Measurements from ENCODE around the gene PCSK5.
"Not testable (repeated sequence)": the region's sequence is repeated elsewhere in the genome, so short reads cannot be mapped to it uniquely, and the experiment has no call there.

Gene PCSK5

GRCh38 chr9:76302947-76303550 is 412.6 kb downstream of the PCSK5 start:
- peak; percentile 53 for DNase-seq (ENCODE audit: low read depth, low spot score)
- no peak overlapping the region for H3K4me3 ChIP-seq (ENCODE audit: low read length)

GRCh38 chr9:76307047-76307446 is 416.6 kb downstream of the PCSK5 start:
- H3K4me3 ChIP-seq (ENCODE audit: low read length): not testable (repeated sequence)

GRCh38 chr9:76310577-76310976 is 420.1 kb downstream of the PCSK5 start:
- DNase-seq (ENCODE audit: low read depth, low spot score): no peak
- no peak overlapping the region for H3K4me3 ChIP-seq (ENCODE audit: low read length)

More at GRCh38 chr9:76307047-76307446, 416.6 kb downstream of the PCSK5 start:
- DNase-seq (ENCODE audit: low read depth, low spot score): not testable (repeated sequence)

- H3K4me3 ChIP-seq (ENCODE audit: low read length): no peak overlapping the region
- no peak for DNase-seq (ENCODE audit: low read depth, low spot score)
These were observed 420.5 kb downstream of the PCSK5 start for GRCh38 chr9:76310991-76311390.

GRCh38 chr9:76311537-76311936 is 421.1 kb downstream of the PCSK5 start:
- H3K4me3 ChIP-seq (ENCODE audit: low read length): no peak overlapping the region
- DNase-seq (ENCODE audit: low read depth, low spot score): no peak

GRCh38 chr9:76313771-76314170 is 423.3 kb downstream of the PCSK5 start:
- no peak overlapping the region for H3K4me3 ChIP-seq (ENCODE audit: low read length)
- DNase-seq (ENCODE audit: low read depth, low spot score): no peak

GRCh38 chr9:76314321-76314720 is 423.8 kb downstream of the PCSK5 start:
- no peak for DNase-seq (ENCODE audit: low read depth, low spot score)

GRCh38 chr9:76316069-76316468 is 425.6 kb downstream of the PCSK5 start:
- no peak for DNase-seq (ENCODE audit: low read depth, low spot score)
- H3K4me3 ChIP-seq (ENCODE audit: low read length): no peak overlapping the region

More at GRCh38 chr9:76314321-76314720, 423.8 kb downstream of the PCSK5 start:
- no peak overlapping the region for H3K4me3 ChIP-seq (ENCODE audit: low read length)

- H3K4me3 ChIP-seq (ENCODE audit: low read length); DNase-seq (ENCODE audit: low read depth, low spot score): not testable (repeated sequence)
These were observed 429.0 kb downstream of the PCSK5 start for GRCh38 chr9:76319466-76319865.

GRCh38 chr9:76321195-76321828 is 430.8 kb downstream of the PCSK5 start:
- H3K4me3 ChIP-seq (ENCODE audit: low read length): no peak overlapping the region
- DNase-seq (ENCODE audit: low read depth, low spot score): no peak

- H3K4me3 ChIP-seq (ENCODE audit: low read length): no peak overlapping the region
- DNase-seq (ENCODE audit: low read depth, low spot score): no peak
These were observed 432.3 kb downstream of the PCSK5 start for GRCh38 chr9:76322810-76323209.

GRCh38 chr9:76323490-76323889 is 433.0 kb downstream of the PCSK5 start:
- no peak for DNase-seq (ENCODE audit: low read depth, low spot score)
- H3K4me3 ChIP-seq (ENCODE audit: low read length): no peak overlapping the region

- H3K4me3 ChIP-seq (ENCODE audit: low read length); DNase-seq (ENCODE audit: low read depth, low spot score): not testable (repeated sequence)
These were observed 433.6 kb downstream of the PCSK5 start for GRCh38 chr9:76324030-76324429.

- DNase-seq (ENCODE audit: low read depth, low spot score): no peak
- no peak overlapping the region for H3K4me3 ChIP-seq (ENCODE audit: low read length)
These were observed 439.6 kb downstream of the PCSK5 start for GRCh38 chr9:76330034-76330433.

GRCh38 chr9:76333388-76333787 is 442.9 kb downstream of the PCSK5 start:
- DNase-seq (ENCODE audit: low read depth, low spot score): no peak
- no peak overlapping the region for H3K4me3 ChIP-seq (ENCODE audit: low read length)

- H3K4me3 ChIP-seq (ENCODE audit: low read length): no peak overlapping the region
- no peak for DNase-seq (ENCODE audit: low read depth, low spot score)
These were observed 443.5 kb downstream of the PCSK5 start for GRCh38 chr9:76333964-76334363.

- no peak overlapping the region for H3K4me3 ChIP-seq (ENCODE audit: low read length)
- DNase-seq (ENCODE audit: low read depth, low spot score): no peak
These were observed 445.6 kb downstream of the PCSK5 start for GRCh38 chr9:76336027-76336426.

- H3K4me3 ChIP-seq (ENCODE audit: low read length): no peak overlapping the region
These were observed 447.9 kb downstream of the PCSK5 start for GRCh38 chr9:76338418-76338817.

GRCh38 chr9:76341616-76342015 is 451.1 kb downstream of the PCSK5 start:
- no peak overlapping the region for H3K4me3 ChIP-seq (ENCODE audit: low read length)
- DNase-seq (ENCODE audit: low read depth, low spot score): no peak

More at GRCh38 chr9:76338418-76338817, 447.9 kb downstream of the PCSK5 start:
- DNase-seq (ENCODE audit: low read depth, low spot score): no peak

- no peak overlapping the region for H3K4me3 ChIP-seq (ENCODE audit: low read length)
- DNase-seq (ENCODE audit: low read depth, low spot score): no peak
These were observed 451.7 kb downstream of the PCSK5 start for GRCh38 chr9:76342201-76342600.

GRCh38 chr9:76342858-76343257 is 452.4 kb downstream of the PCSK5 start:
- H3K4me3 ChIP-seq (ENCODE audit: low read length): no peak overlapping the region
- no peak for DNase-seq (ENCODE audit: low read depth, low spot score)

All from Jurkat, Clone E6-1 (cell line).